ENCODE measurements around the gene ALOXE3.

The ALOXE3 gene

GRCh38 chr17:8117980-8118768 is at the start of gene ALOXE3:
TSS of gene ALOXE3 (minus strand) at chr17:8118514. CDS start at chr17:8117990, 524 bp downstream.
- DNase-seq: peak in 1 of 2 donors; percentile 33

GRCh38 chr17:8167526-8167925 is 49.2 kb upstream of the ALOXE3 start:
- DNase-seq: no peak

- DNase-seq: no peak
These were observed 48.4 kb upstream of the ALOXE3 start for GRCh38 chr17:8166731-8167130.

- DNase-seq: peak in 1 of 2 donors; percentile 18
These were observed 46.5 kb upstream of the ALOXE3 start for GRCh38 chr17:8164815-8165131.

GRCh38 chr17:8163978-8164814 is 45.9 kb upstream of the ALOXE3 start:
- DNase-seq: peak; percentile 78 to 80

GRCh38 chr17:8162997-8163977 is 45.0 kb upstream of the ALOXE3 start:
- peak in 1 of 2 donors; percentile 34 for DNase-seq

GRCh38 chr17:8162233-8162996 is 44.1 kb upstream of the ALOXE3 start, which contains the start of gene VAMP2:
TSS of gene VAMP2 (minus strand) at chr17:8162948. CDS start at chr17:8162879, 69 bp downstream.
- peak; percentile 83 to 85 for DNase-seq

- DNase-seq: peak in 1 of 2 donors; percentile 36
These were observed 43.2 kb upstream of the ALOXE3 start for GRCh38 chr17:8161289-8162232.

GRCh38 chr17:8160741-8161221 is 42.5 kb upstream of the ALOXE3 start:
- no peak for DNase-seq

- no peak for DNase-seq
These were observed 41.9 kb upstream of the ALOXE3 start for GRCh38 chr17:8160224-8160577.

GRCh38 chr17:8159459-8160223 is 41.3 kb upstream of the ALOXE3 start:
- no peak for DNase-seq

GRCh38 chr17:8159032-8159400 is 40.7 kb upstream of the ALOXE3 start:
- no peak for DNase-seq

GRCh38 chr17:8158267-8159031 is 40.1 kb upstream of the ALOXE3 start:
- DNase-seq: peak; percentile 93 to 94

GRCh38 chr17:8156246-8156992 is 38.1 kb upstream of the ALOXE3 start:
- peak; percentile 100 for DNase-seq

GRCh38 chr17:8155996-8156245 is 37.6 kb upstream of the ALOXE3 start:
- DNase-seq: no peak

- DNase-seq: peak in 1 of 2 donors; percentile 26
These were observed 37.1 kb upstream of the ALOXE3 start for GRCh38 chr17:8155231-8155995.

- no peak for DNase-seq
These were observed 36.4 kb upstream of the ALOXE3 start for GRCh38 chr17:8154608-8155155.

Data from stimulated activated CD4-positive, alpha-beta T cell treated with anti-CD3 and anti-CD28 coated beads, Interleukin-2, amount 100 ng/mL, for 24 hours (primary cell).